Parathyroid adenoma (tissue), 2 donors: ENCODE measurements around the gene SEC14L3.

Source experiments
- H2AFZ ChIP-seq: fragments of 300-600 bp; sonication (generic); one replicate; pipeline ENCODE4 v1.7.0; 2017; ENCODE audit warnings: antibody characterized with exemption, mild to moderate bottlenecking
- H3K27ac ChIP-seq: fragments of 300-600 bp; sonication (generic); one replicate; pipeline ENCODE4 v1.7.0; 2017
- H3K27me3 ChIP-seq: fragments of 300-600 bp; sonication (generic); one replicate; pipeline ENCODE4 v1.7.0; 2017; ENCODE audit warnings: low read length; ENCODE audit not compliant: control insufficient read depth, insufficient read depth
- H3K36me3 ChIP-seq: fragments of 300-600 bp; sonication (generic); one replicate; pipeline ENCODE4 v1.7.0; 2017; ENCODE audit warnings: low read length; ENCODE audit not compliant: control insufficient read depth, insufficient read depth
- H3K4me1 ChIP-seq: fragments of 300-600 bp; sonication (generic); one replicate; pipeline ENCODE4 v1.7.0; 2017; ENCODE audit warnings: control low read depth
- H3K4me2 ChIP-seq: fragments of 300-600 bp; sonication (generic); one replicate; pipeline ENCODE4 v1.7.0; 2017; ENCODE audit warnings: low read length
- H3K4me3 ChIP-seq: fragments of 300-600 bp; sonication (generic); one replicate; pipeline ENCODE4 v1.7.0; 2017; ENCODE audit warnings: low read depth, low read length
- H3K79me2 ChIP-seq: fragments of 300-600 bp; sonication (generic); one replicate; pipeline ENCODE4 v1.7.0; 2017; ENCODE audit warnings: control low read depth
- H3K9ac ChIP-seq: fragments of 300-600 bp; sonication (generic); one replicate; pipeline ENCODE4 v1.7.0; 2017; ENCODE audit warnings: mild to moderate bottlenecking
- H3K9me3 ChIP-seq: fragments of 300-600 bp; sonication (generic); one replicate; pipeline ENCODE4 v1.7.0; 2017; ENCODE audit warnings: low read length; ENCODE audit not compliant: control insufficient read depth
- TF ChIP-seq, protein P1 (sequence below): fragments of 300-600 bp; sonication (generic); IDR thresholded peaks from one replicate; pipeline ENCODE4 v1.7.0; 2017; ENCODE audit warnings: antibody characterized with exemption, mild to moderate bottlenecking
- donor health status: primary hyperparathyroidism.

The SEC14L3 gene

GRCh38 chr22:30471616-30472318, at the start of gene SEC14L3:
SEC14L3 (minus strand) TSS chr22:30472017; CDS start chr22:30471958, 59 bp downstream.
- H3K27ac ChIP-seq, result no peak within 1 kb of the TSS

DNA sequence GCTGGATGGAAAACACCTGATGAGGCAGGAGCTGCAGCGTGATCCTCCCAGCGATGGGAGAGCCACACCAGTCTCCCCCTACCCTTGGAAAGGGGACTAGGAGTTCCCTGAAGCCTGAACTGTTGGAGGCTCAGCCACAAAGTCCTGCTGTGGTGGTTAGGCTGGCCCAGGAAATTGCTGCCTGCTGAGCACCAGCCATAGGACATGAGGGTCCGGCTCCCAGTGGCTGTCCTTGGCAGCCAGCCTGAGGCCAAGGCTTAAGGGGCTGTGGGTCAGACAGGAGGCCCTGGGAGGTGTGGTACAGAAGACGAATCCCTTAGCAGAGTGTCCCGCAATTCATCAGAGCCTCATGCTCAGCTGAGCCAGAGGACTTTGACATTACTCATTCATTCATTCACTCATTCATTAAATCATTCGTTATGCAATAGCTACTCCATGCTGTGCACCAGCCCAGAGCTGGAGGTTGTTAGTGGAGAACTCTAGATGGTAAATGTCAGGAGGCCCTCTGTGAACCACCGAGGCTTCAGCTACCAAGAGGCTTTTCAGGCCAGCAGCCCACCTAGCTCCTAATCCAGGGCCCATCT, 48.1 kb upstream of the SEC14L3 start:
- no peak overlapping the region for H3K4me2 ChIP-seq

More at GRCh38 chr22:30471616-30472318, at the start of gene SEC14L3:
- H3K4me2 ChIP-seq, result no peak within 1 kb of the TSS
- TF ChIP-seq, protein P1, sequence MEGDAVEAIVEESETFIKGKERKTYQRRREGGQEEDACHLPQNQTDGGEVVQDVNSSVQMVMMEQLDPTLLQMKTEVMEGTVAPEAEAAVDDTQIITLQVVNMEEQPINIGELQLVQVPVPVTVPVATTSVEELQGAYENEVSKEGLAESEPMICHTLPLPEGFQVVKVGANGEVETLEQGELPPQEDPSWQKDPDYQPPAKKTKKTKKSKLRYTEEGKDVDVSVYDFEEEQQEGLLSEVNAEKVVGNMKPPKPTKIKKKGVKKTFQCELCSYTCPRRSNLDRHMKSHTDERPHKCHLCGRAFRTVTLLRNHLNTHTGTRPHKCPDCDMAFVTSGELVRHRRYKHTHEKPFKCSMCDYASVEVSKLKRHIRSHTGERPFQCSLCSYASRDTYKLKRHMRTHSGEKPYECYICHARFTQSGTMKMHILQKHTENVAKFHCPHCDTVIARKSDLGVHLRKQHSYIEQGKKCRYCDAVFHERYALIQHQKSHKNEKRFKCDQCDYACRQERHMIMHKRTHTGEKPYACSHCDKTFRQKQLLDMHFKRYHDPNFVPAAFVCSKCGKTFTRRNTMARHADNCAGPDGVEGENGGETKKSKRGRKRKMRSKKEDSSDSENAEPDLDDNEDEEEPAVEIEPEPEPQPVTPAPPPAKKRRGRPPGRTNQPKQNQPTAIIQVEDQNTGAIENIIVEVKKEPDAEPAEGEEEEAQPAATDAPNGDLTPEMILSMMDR, result no peak
- H3K79me2 ChIP-seq, result no peaks in the 10 kb centered on the region
- no peak within 1 kb of the TSS for H3K4me3 ChIP-seq
- no peak within 1 kb of the TSS for H3K9ac ChIP-seq
- no peaks in the 10 kb centered on the region for H3K9me3 ChIP-seq
- no peaks in the 10 kb centered on the region for H3K27me3 ChIP-seq
- H3K4me1 ChIP-seq, result no peaks in the 10 kb centered on the region
- H2AFZ ChIP-seq, result no peak within 1 kb of the TSS
- H3K36me3 ChIP-seq, result no peaks in the 10 kb centered on the region

GRCh38 chr22:30516731-30517130, 44.9 kb upstream of the SEC14L3 start:
- H3K9ac ChIP-seq, result no peak overlapping the region
- no peak overlapping the region for H3K4me3 ChIP-seq
- H3K4me1 ChIP-seq, result no peaks in the 10 kb centered on the region
- H3K4me2 ChIP-seq, result no peak overlapping the region
- no peaks in the 10 kb centered on the region for H3K27me3 ChIP-seq
- H2AFZ ChIP-seq, result no peak overlapping the region
- H3K9me3 ChIP-seq, result no peaks in the 10 kb centered on the region
- no peaks in the 10 kb centered on the region for H3K36me3 ChIP-seq
- TF ChIP-seq, protein P1, result no peak
- no peak overlapping the region for H3K27ac ChIP-seq
- H3K79me2 ChIP-seq, result no peaks in the 10 kb centered on the region

More for the DNA sequence above, 48.1 kb upstream of the SEC14L3 start:
- Histone ChIP-seq H2AFZ (no peak overlapping the region), H3K36me3 (no peaks in the 10 kb centered on the region), H3K27ac (no peak overlapping the region), H3K9me3 (no peaks in the 10 kb centered on the region), H3K4me1 (no peaks in the 10 kb centered on the region), H3K4me3 (no peak overlapping the region), H3K79me2 (no peaks in the 10 kb centered on the region), H3K27me3 (no peaks in the 10 kb centered on the region), H3K9ac (no peak overlapping the region)
- TF ChIP-seq, protein P1, result no peak

GRCh38 chr22:30516273-30516672, 44.5 kb upstream of the SEC14L3 start:
- H3K9me3 ChIP-seq, result no peaks in the 10 kb centered on the region
- H3K79me2 ChIP-seq, result no peaks in the 10 kb centered on the region
- no peak overlapping the region for H3K4me3 ChIP-seq
- no peak overlapping the region for H3K27ac ChIP-seq
- H3K9ac ChIP-seq, result no peak overlapping the region
- H3K27me3 ChIP-seq, result no peaks in the 10 kb centered on the region
- no peak overlapping the region for H2AFZ ChIP-seq
- H3K4me2 ChIP-seq, result no peak overlapping the region
- no peaks in the 10 kb centered on the region for H3K36me3 ChIP-seq
- TF ChIP-seq, protein P1, result no peak
- no peaks in the 10 kb centered on the region for H3K4me1 ChIP-seq
